ENCODE data around the gene DOCK2. TPM values are rescaled to one million over a fixed set of nuclear protein-coding genes. Genes with fewer than 3 reads are reported as not detected.

Gene DOCK2
- total RNA-seq, 1 donor from 2014 or later = 3.9 TPM

GRCh38 chr5:169736653-169737052, 99.6 kb downstream of the DOCK2 start:
- no peak for DNase-seq (ENCODE audit: low read depth)
- Histone ChIP-seq H3K36me3 (ENCODE audit: control insufficient read depth, insufficient read depth, low read length) (no peaks in the 10 kb centered on the region), H3K27me3 (ENCODE audit: control insufficient read depth, insufficient read depth, low read length) (no peaks in the 10 kb centered on the region), H3K4me3 (ENCODE audit: low read depth, low read length) (no peak overlapping the region)
- no peak for TF ChIP-seq CTCF (IDR thresholded peaks at IDR 0.05; ENCODE audit: insufficient read depth, low read length, poor library complexity, severe bottlenecking)

GRCh38 chr5:169740435-169740834, 103.4 kb downstream of the DOCK2 start:
- H3K36me3 ChIP-seq (ENCODE audit: control insufficient read depth, insufficient read depth, low read length) = no peaks in the 10 kb centered on the region
- TF ChIP-seq CTCF (IDR thresholded peaks at IDR 0.05; ENCODE audit: insufficient read depth, low read length, poor library complexity, severe bottlenecking) = no peak
- no peak overlapping the region for H3K4me3 ChIP-seq (ENCODE audit: low read depth, low read length)
- H3K27me3 ChIP-seq (ENCODE audit: control insufficient read depth, insufficient read depth, low read length) = no peaks in the 10 kb centered on the region
- DNase-seq (ENCODE audit: low read depth) = no peak

- Histone ChIP-seq H3K4me3 (ENCODE audit: low read depth, low read length) (no peak overlapping the region), H3K27me3 (ENCODE audit: control insufficient read depth, insufficient read depth, low read length) (no peaks in the 10 kb centered on the region), H3K36me3 (ENCODE audit: control insufficient read depth, insufficient read depth, low read length) (no peaks in the 10 kb centered on the region)
- DNase-seq (ENCODE audit: low read depth) = no peak
- no peak for TF ChIP-seq CTCF (IDR thresholded peaks at IDR 0.05; ENCODE audit: insufficient read depth, low read length, poor library complexity, severe bottlenecking)
Observed at GRCh38 chr5:169742771-169743296, 105.8 kb downstream of the DOCK2 start.

- Histone ChIP-seq H3K27me3 (ENCODE audit: control insufficient read depth, insufficient read depth, low read length) (no peaks in the 10 kb centered on the region), H3K4me3 (ENCODE audit: low read depth, low read length) (no peak overlapping the region), H3K36me3 (ENCODE audit: control insufficient read depth, insufficient read depth, low read length) (no peaks in the 10 kb centered on the region)
- TF ChIP-seq CTCF (IDR thresholded peaks at IDR 0.05; ENCODE audit: insufficient read depth, low read length, poor library complexity, severe bottlenecking) = no peak
- DNase-seq (ENCODE audit: low read depth) = no peak
Observed at GRCh38 chr5:169744336-169744735, 107.3 kb downstream of the DOCK2 start.

GRCh38 chr5:169745441-169746146, 108.5 kb downstream of the DOCK2 start:
- no peak for TF ChIP-seq CTCF (IDR thresholded peaks at IDR 0.05; ENCODE audit: insufficient read depth, low read length, poor library complexity, severe bottlenecking)
- Histone ChIP-seq H3K36me3 (ENCODE audit: control insufficient read depth, insufficient read depth, low read length) (no peaks in the 10 kb centered on the region), H3K4me3 (ENCODE audit: low read depth, low read length) (no peak overlapping the region), H3K27me3 (ENCODE audit: control insufficient read depth, insufficient read depth, low read length) (no peaks in the 10 kb centered on the region)
- DNase-seq (ENCODE audit: low read depth) = peak; percentile 39
